Stimulated activated CD8-positive, alpha-beta memory T cell treated with anti-CD3 and anti-CD28 coated beads, Interleukin-15, amount 100 ng/mL, for 24 hours (primary cell): ENCODE data around the gene TSC1.
"Not testable (repeated sequence)": the region's sequence is repeated elsewhere in the genome, so short reads cannot be mapped to it uniquely, and the experiment has no call there.

Experiments
- DNase-seq: peaks from one replicate; pipeline ENCODE4 v3.0.0-alpha.2; 2020; ENCODE audit warnings: low read depth

TSC1 gene

DNA sequence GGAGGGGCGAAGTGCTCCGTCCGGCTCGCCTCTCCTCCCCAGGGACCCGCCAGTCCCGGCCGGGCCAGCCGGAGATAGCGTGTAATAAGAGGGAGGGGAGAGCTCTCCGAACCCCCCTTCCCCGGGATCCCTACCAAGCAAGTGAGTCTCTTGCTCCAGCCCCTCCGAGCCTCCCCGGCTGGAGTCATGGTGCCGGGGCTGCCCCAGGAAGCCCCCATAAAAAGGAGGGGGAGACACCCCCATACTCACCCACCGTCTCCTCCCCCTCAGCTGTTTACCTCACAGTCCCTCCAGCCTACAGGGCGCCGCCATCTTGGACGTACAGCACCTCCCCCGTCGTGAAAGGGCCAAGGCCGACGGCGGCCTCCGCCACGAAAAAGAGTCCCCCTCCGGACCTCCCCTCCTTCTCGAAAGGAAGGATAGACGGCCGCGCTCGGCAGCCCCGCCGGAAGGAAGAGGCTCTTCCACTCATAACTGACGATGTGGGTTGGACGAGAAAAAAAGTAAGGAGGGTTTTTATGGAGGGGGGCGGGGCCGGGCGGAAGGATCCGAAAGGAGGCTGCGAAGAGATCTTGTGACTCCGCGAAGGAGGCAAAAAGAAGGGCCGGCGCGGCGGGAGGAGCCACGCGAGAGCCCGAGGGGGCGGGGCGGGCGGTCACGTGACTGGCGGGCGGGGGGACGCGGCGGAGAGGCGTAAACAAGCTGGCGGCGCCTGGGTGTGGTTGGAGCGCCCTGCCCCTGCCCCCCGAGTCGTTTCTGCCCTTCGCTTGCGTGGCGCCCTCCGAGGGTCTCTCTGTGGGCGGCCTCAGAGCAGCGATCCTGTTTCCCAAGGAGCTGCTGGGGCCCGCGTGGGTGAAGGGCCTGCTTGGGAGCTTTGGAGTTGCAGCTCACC, at the start of gene TSC1:
Gene TSC1, minus strand, starts transcription at position 323 of the 892 bp plus-strand sequence. CDS start 15,744 bp downstream, outside the sequence.
- DNase-seq = peak; percentile 99

GRCh38 chr9:132993511-132993939, 49.1 kb upstream of the TSC1 start:
- no peak for DNase-seq

DNA sequence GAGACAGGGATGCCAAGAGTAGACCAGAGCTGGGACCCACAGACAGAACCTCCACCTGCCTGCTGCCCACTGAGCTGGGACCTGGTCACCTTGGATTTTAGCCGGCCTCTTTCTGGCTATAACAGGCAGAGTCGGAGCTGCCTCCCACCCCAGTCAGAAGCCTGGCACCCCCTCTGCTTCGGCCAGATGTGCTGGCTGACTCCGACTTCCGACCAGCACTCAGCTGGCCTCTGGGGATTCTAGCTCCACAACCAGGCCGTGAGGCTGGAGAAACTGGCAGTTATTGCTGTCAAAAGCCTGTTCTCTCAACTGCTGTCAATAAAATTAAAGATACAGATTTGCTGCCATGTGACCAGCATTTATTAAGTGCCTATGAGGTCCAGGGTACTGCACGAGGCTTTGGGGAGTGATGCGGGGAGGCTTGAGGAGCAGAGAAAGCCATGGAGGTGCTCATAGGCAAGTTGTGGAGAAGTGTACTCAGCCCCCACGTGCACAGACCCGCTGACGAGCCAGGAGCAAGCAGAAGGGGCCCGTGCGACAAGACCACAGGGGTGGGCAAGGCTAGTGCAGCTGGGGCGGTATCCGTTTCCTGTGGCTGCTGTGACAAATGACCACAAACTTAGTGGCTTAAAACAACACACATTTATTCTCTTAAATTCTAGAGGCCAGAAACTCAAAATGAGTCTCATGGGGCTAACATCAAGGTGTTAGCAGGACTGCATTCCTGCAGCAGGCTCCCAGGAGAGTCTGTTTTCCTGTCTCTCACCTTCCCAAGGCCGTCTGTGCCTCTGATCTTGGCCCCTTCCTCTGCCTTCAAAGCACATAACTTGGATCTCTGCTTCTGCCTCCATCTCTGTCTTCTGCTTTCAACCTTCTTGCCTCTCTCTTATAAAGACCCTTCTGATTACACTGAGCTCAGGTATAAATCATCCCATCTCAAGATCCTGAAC, 47.2 kb upstream of the TSC1 start:
- DNase-seq = no peak

DNA sequence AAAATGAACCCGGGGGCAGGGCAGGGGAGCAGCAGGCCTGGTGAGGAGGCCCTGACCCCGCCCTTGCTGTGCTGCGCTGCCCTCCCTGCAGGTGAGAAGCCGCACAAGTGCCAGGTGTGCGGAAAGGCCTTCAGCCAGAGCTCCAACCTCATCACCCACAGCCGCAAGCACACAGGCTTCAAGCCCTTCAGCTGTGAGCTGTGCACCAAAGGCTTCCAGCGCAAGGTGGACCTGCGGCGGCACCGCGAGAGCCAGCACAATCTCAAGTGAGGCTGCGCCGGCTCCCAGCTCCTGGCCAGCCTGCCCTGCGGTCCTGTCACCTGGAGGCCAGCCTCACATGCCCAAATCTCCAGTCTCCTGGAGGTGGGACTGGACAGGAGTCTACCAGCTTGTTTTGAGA, 46.4 kb upstream of the TSC1 start:
- DNase-seq = no peak

GRCh38 chr9:132989998-132990557, 45.7 kb upstream of the TSC1 start:
- not testable (repeated sequence) for DNase-seq

- no peak for DNase-seq
Observed at GRCh38 chr9:132989414-132989996, 45.1 kb upstream of the TSC1 start.

DNA sequence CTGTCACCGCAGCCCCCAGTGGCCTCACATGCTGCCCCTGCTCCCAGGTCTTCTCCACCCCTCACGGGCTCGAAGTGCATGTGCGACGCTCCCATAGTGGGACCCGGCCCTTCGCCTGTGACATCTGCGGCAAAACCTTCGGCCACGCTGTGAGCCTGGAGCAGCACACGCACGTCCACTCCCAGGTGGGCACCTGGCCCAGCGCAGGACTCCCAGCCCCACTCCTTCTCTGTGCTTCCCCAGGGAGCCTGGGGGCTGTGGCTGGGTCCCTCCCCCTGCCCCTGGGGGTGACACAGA, 44.5 kb upstream of the TSC1 start:
- DNase-seq = no peak

- DNase-seq = no peak
Observed at GRCh38 chr9:132988244-132989013, 44.0 kb upstream of the TSC1 start.

DNA sequence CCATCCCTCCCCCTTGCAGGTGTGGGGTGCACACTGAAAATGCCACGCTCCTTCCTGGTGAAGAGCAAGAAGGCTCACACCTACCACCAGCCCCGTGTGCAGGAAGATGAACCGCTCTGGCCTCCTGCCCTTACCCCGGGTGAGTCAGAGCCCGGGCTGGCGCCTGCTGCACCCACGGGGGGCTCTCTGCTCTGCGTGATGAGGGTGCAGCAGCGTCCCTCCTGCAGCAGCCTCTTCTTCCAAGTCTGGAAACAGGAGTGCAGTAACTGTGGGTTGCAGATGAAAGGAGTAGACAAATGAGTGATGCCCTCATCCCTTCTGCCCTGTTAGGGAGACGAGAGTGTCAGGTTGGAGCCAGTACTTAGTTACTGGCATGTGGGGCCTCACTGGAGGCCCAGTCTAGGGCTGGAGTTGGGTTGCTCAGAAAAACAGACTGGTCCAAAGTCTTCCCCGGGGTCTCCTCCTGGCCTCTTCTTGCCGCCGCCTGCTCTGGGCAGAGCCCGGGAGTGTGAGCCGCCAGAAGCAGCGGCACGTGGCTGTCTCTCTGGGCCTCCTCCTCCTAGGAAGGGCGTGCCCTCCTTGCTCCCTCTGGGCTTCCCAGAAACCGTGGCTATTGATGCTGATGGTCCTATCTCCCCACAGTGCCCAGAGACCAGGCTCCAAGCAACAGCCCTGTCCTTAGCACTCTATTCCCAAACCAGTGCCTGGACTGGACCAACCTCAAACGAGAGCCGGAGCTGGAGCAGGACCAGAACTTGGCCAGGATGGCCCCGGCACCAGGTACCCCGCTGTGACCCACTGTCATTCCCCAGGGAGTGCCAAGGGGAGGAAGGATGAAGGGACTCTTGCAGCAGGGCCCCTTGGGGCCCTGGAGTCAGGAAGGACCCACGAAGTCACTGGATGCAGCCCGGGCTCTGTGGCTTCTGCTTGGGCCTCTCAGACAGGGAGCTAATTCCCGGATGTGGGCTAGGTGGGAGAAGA, 42.5 kb upstream of the TSC1 start:
- no peak for DNase-seq

DNA sequence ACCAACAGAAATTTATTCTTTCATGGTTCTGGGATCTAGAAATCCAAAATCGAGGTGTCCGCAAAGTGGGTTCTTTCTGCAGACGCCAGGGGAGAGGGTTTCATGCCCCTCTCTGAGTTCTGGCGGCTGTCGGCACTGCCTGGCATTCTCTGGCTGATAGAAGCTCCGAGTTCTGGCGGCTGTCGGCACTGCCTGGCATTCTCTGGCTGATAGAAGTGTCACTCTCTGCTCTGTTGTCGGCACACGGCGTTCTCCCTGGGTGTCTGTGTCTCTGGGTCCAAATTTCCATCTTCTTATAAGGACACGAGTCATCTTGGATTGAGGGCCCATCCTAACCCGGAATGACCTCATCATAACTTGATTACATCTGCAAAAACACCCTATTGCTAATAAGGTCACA, 41.7 kb upstream of the TSC1 start:
- no peak for DNase-seq

- no peak for DNase-seq
Observed at GRCh38 chr9:132985489-132985888, 41.1 kb upstream of the TSC1 start.

- no peak for DNase-seq
Observed at GRCh38 chr9:132985071-132985350, 40.6 kb upstream of the TSC1 start.

DNA sequence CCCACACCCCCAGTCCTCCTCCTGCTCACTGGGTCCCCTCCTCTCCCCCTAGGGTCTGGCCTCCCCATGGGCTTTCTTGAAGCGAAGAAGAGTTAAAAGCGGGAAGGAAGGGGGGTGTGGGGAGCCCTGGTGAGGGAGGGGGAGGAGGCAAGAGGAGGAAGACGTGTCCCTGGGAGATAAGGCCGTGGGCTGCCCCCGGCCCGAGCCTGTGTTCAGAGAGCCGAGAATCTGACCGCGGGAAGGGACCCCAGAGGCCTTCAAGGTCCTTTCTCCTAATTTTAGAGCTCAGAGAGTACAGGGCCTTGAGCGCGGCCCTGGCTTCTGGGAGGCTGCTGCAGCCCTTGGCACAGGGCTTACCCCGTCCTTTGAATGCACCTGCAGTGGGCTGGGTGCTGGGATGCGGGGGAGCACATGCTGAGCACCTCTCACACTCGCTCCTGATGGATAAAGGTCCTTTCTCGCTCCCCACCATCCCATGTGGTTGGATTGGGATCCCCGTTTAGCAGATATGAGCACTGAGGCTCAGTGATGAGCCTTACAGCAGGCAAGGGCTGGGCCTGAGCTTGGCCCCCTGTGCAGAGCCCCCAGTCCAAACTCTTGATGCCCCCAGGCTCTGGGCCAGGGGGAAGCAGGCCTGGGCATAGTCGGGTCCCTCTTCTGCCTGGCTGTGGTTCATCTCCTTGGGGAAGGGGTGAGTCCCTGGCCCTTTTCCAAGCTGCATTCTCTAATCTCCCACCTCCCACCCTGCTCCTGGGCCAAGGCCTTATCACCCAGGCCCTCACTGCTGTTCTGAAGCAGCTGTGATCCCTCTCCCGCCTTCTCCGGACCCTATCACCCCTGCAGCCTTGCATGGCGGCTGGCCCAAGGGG, 40.0 kb upstream of the TSC1 start:
- no peak for DNase-seq

DNA sequence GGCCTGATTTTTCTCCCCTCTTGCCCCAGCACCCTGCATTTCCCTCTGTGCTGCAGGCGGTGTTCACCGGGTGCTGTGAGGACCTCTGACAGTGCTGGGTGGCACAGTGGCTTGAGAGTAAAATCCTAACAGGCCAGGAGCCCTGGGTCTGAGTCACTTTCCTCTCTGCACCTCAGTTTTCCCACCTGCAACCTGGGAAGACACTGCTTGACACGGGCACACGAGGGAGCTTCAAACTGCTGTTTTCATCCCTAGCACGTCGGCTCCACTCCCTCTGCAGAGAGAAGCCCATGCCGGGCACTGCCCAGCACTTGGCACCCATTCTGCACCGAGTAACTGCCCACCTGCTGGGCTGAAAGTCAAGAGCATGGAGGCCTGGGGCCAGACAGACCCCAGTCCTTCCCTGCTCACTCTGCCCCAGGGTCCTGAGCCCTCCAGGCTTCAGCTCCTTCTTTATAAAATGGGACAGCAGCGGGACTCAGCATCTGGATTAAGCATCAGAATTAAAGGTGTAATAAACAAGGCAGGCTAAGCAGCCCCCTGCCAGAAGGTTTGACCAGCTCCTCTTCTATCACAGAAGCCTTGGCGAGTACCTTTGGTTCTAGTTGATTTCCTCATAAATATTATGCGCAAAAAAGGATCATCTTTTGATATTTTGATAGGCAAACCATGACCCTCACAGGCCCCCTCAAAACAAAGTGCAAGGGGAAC, 39.2 kb upstream of the TSC1 start:
- no peak for DNase-seq

DNA sequence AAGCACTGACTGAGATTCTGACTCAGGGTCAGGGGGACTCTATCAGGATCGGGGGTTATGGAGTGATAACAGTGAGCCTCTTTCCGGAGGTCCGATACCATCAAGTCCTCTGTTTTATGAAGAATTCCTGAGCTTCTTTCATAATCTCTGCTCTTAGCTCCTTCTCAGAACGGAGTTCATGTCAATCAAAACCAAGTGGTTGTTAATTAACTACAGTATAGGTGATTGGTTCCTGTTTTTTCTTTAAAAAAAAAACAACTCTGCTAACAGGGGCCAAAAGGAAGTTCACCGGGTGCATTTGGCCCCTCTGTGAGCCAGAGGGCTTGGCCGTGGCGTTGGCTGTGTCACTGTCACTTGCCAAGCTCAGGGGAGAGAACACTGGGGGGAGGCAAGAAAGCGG, 38.0 kb upstream of the TSC1 start:
- no peak for DNase-seq

GRCh38 chr9:132980157-132980556, 35.7 kb upstream of the TSC1 start:
- no peak for DNase-seq

DNA sequence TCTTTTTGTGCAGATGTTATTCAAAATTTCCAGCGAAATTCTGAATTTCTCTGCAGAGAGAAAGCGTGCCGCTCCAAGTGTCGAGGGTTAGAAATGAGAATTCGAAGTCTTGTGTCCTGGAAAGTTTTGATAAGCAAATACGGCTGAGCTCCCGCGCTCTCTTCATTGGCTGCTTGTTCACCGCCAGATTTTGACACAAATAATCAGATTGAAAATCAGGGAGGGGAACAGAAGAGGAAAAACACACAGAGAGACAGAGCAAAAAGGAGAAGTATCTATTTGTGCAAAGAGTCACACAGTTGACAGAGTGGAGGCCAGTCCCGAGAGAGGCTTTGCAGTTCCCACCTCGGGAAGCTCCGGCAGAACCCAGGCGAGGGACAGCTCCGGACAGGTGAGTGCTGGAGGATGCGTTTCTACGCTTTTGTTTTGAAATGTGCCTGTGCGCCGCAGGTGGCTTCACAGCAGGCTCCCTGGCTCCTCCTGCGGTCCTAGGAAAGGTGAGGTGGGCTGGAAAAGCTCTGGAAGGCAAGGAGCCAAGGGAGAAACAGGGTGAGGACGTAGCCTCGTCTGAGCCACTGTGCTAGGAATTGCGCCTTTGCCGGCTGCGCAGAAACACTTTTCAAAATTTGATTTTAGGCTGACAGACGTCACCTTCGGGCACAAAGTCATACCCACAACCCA, 34.2 kb upstream of the TSC1 start, which contains the start of gene GFI1B:
Gene GFI1B, plus strand, starts transcription at position 244 of the 681 bp plus-strand sequence. CDS start 7,985 bp downstream, outside the sequence.
- DNase-seq = no peak

GRCh38 chr9:132978112-132978450, 33.7 kb upstream of the TSC1 start:
- DNase-seq = no peak
